ENCODE data around the gene TRPM4. TPM values are rescaled to one million over a fixed set of nuclear protein-coding genes. Genes with fewer than 3 reads are reported as not detected.

The TRPM4 gene
- total RNA-seq, 4 donors from 2014 or later = 7.6 to 28.9 (median 18.0) TPM

DNA sequence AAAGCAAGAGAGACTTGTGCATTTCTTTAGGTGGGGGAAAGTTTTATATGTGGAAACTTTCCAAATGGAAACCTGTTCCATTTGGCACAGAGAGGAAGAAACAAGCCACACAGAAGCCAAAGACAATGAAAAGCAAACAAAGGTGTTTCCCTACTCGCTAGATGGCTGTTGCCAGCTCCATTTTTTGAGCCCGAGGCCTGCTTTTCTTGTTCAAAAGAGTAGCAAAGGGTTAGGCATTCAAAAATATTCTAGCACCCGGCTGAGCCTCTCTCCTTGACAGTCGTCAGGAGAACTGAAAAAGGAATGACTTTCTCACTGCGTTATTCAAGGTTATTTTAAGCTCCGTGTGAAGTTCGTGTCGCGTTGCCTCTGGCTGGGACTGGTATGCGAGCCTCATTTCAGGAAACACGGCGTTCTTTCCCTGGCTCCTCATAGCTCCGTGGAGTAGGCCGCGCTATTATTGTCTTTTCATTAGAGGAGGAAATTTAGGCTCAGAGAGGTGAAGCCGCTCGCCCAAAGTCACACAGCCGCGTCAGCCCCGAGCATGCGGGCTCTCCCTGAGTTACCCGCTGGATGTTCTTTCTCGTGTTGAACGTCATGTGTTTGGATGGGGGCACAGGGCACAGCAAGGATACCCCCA lies 7.6 kb downstream of the TRPM4 start:
- Histone ChIP-seq H3K27ac (peak overlapping the region; percentile 56 to 83 (median 73)), H3K4me3 (peak overlapping the region in 1 of 4 donors; percentile 42), H3K27me3 (peaks cover 0 to 37% (median 0%) of the 10 kb centered on the region in 4 donors), H3K9me3 (no peaks in the 10 kb centered on the region), H3K36me3 (peaks cover 0 to 27% (median 0%) of the 10 kb centered on the region in 3 donors), H3K4me1 (peaks cover 10 to 26% (median 15%) of the 10 kb centered on the region in 3 donors)
- DNase-seq = no peak
- WGBS, 2 donors = 31 to 34% methylated on average over 12 to 21 of the region's 24 CpGs
- no peak for TF ChIP-seq POLR2A (IDR thresholded peaks at IDR 0.05)
- TF ChIP-seq, protein P1, sequence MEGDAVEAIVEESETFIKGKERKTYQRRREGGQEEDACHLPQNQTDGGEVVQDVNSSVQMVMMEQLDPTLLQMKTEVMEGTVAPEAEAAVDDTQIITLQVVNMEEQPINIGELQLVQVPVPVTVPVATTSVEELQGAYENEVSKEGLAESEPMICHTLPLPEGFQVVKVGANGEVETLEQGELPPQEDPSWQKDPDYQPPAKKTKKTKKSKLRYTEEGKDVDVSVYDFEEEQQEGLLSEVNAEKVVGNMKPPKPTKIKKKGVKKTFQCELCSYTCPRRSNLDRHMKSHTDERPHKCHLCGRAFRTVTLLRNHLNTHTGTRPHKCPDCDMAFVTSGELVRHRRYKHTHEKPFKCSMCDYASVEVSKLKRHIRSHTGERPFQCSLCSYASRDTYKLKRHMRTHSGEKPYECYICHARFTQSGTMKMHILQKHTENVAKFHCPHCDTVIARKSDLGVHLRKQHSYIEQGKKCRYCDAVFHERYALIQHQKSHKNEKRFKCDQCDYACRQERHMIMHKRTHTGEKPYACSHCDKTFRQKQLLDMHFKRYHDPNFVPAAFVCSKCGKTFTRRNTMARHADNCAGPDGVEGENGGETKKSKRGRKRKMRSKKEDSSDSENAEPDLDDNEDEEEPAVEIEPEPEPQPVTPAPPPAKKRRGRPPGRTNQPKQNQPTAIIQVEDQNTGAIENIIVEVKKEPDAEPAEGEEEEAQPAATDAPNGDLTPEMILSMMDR (IDR thresholded peaks at IDR 0.05) = no peak
- intact Hi-C loops (cut with DNase I) = no loop called here

DNA sequence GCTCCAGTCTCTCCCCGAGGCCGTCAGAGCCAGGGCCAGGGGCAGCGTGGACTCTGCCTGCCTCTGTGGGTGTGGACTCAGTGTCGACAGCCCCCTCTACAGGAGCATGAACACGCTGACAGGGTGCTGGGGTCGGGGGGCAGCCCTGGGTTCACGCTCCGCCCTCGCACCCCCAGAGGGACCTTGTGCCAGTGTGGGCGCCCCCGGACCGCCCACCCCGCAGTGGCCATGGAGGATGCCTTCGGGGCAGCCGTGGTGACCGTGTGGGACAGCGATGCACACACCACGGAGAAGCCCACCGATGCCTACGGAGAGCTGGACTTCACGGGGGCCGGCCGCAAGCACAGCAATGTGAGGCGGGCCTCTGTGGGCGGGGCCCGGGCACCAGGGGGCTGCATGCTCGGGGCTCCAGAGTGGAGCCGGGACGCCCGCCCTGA lies 8.3 kb downstream of the TRPM4 start:
- no peak for DNase-seq
- Histone ChIP-seq H3K27me3 (peaks cover 0 to 31% (median 0%) of the 10 kb centered on the region in 4 donors), H3K4me1 (peaks cover 10 to 20% (median 15%) of the 10 kb centered on the region in 3 donors), H3K36me3 (peaks cover 0 to 34% (median 0%) of the 10 kb centered on the region in 3 donors), H3K4me3 (peak overlapping the region in 1 of 4 donors; percentile 42), H3K9me3 (no peaks in the 10 kb centered on the region), H3K27ac (peak overlapping the region; percentile 56 to 83 (median 73))
- TF ChIP-seq POLR2A (IDR thresholded peaks at IDR 0.05) = no peak
- TF ChIP-seq, protein P1 (IDR thresholded peaks at IDR 0.05) = no peak
- intact Hi-C loops (cut with DNase I) = no loop called here
- WGBS, 2 donors = 90 to 100% methylated on average over 3 to 5 of the region's 30 CpGs

GRCh38 chr19:49167857-49168409 lies 10.3 kb downstream of the TRPM4 start:
- DNase-seq = no peak
- Histone ChIP-seq H3K4me3 (no peak overlapping the region), H3K4me1 (peaks cover 10 to 20% (median 15%) of the 10 kb centered on the region in 3 donors), H3K36me3 (peaks cover 0 to 54% (median 11%) of the 10 kb centered on the region in 3 donors), H3K27ac (no peak overlapping the region), H3K27me3 (peaks cover 0 to 29% (median 0%) of the 10 kb centered on the region in 4 donors), H3K9me3 (no peaks in the 10 kb centered on the region)
- intact Hi-C loops (cut with DNase I) = no loop called here
- TF ChIP-seq, protein P1 (IDR thresholded peaks at IDR 0.05) = no peak
- TF ChIP-seq POLR2A (IDR thresholded peaks at IDR 0.05) = no peak
- WGBS, 2 donors = 70 to 88% methylated on average over 2 to 4 of the region's 25 CpGs

GRCh38 chr19:49168421-49168820 lies 10.8 kb downstream of the TRPM4 start:
- no peak for DNase-seq
- H3K4me3 ChIP-seq = no peak overlapping the region
- H3K36me3 ChIP-seq = peaks cover 0 to 59% (median 16%) of the 10 kb centered on the region in 3 donors
- TF ChIP-seq, protein P1 (IDR thresholded peaks at IDR 0.05) = no peak
- no peak for TF ChIP-seq POLR2A (IDR thresholded peaks at IDR 0.05)
- H3K27ac ChIP-seq = no peak overlapping the region
- intact Hi-C loops (cut with DNase I) = no loop called here
- H3K27me3 ChIP-seq = peaks cover 0 to 26% (median 0%) of the 10 kb centered on the region in 4 donors
- H3K4me1 ChIP-seq = peaks cover 10 to 20% (median 15%) of the 10 kb centered on the region in 3 donors
- H3K9me3 ChIP-seq = no peaks in the 10 kb centered on the region
- WGBS, 2 donors = 93 to 96% methylated on average over 13 to 21 of the region's 23 CpGs

DNA sequence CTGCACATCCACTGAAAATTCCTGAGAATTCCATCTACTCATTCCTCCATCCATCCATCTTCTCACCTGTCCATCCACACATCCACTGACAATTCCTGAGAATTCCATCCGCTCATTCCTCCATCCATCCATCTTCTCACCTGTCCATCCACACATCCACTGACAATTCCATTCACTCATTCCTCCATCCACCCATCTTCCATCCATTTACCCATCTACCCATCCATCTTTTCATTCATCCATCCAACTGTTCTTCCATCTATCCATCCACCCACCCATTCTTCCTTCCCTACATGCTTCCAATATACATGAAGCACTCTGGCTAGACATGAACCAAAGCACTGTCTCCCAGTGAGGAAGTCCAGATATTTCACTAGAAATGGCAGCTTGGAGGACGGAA lies 15.6 kb downstream of the TRPM4 start:
- Histone ChIP-seq H3K9me3 (no peaks in the 10 kb centered on the region), H3K27me3 (peaks cover 0 to 6% (median 0%) of the 10 kb centered on the region in 4 donors), H3K36me3 (peaks cover 0 to 87% (median 16%) of the 10 kb centered on the region in 3 donors), H3K27ac (no peak overlapping the region), H3K4me3 (no peak overlapping the region), H3K4me1 (no peaks in the 10 kb centered on the region)
- intact Hi-C loops (cut with DNase I) = no loop called here
- WGBS, 2 donors = 81 to 88% methylated on average over 2 of the region's 2 CpGs
- TF ChIP-seq POLR2A (IDR thresholded peaks at IDR 0.05) = no peak
- TF ChIP-seq, protein P1 (IDR thresholded peaks at IDR 0.05) = no peak
- DNase-seq = no peak

Measured in esophagus squamous epithelium (tissue), 5 donors.